Stimulated activated CD8-positive, alpha-beta memory T cell treated with anti-CD3 and anti-CD28 coated beads, Interleukin-4, amount 100 ng/mL, for 48 hours (primary cell): ENCODE data around the gene RITA1.

ENCODE experiments used
- DNase-seq: peaks from one replicate; pipeline ENCODE4 v3.0.0-alpha.2; 2020

RITA1 gene

GRCh38 chr12:113154351-113154973 is 31.1 kb upstream of the RITA1 start:
- no peak for DNase-seq

GRCh38 chr12:113155060-113155459 is 30.5 kb upstream of the RITA1 start:
- no peak for DNase-seq

DNA sequence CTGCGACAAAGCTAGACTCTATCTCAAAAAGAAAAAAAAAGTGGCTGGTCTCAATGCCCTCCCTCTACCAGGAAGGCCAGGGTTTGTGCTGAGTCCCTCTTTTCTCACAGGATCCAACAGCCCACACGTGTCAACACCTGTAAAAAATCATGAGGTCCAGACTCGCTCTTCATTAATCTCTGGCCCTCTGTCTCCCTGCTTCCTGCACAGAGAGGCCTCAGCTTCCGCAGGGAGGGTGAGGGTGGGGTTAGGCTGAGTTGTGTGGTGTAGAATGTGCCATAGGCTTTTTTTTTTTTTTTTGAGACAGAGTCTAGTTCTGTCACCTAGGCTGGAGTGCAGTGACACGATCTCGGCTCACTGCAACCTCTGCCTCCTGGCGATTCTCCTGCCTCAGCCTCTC is 29.9 kb upstream of the RITA1 start:
- DNase-seq, result no peak

DNA sequence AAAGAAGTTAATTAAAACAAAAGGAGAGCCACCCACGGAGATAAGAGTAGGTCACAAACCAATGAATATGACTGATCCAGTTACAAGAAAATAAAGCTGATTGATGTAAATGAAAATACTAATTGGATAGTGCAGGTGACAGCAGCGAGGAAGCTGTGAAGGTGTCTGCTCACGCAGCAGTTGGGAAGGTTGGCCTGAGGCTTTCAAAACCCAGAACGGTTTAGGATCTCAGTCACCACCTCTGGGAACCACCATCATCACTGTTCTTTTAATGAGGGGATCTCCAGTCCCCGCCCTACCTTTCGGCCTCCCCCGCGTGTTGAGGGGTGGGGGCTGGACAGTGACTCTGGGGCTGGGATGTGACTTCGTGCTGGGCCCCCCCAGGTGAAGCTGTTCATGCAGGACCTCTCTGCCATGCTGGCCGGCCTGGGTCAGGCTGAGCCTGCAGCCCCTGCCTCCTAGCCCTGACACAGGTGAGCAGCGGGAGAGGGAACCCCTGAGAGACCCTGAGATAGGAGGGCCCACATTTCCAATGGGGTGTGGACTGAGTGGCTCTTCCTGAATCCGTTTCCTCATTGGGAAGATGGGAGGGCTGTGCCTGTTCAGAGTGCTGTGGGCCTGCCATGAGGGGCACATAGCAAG is 28.2 kb upstream of the RITA1 start:
- no peak for DNase-seq

DNA sequence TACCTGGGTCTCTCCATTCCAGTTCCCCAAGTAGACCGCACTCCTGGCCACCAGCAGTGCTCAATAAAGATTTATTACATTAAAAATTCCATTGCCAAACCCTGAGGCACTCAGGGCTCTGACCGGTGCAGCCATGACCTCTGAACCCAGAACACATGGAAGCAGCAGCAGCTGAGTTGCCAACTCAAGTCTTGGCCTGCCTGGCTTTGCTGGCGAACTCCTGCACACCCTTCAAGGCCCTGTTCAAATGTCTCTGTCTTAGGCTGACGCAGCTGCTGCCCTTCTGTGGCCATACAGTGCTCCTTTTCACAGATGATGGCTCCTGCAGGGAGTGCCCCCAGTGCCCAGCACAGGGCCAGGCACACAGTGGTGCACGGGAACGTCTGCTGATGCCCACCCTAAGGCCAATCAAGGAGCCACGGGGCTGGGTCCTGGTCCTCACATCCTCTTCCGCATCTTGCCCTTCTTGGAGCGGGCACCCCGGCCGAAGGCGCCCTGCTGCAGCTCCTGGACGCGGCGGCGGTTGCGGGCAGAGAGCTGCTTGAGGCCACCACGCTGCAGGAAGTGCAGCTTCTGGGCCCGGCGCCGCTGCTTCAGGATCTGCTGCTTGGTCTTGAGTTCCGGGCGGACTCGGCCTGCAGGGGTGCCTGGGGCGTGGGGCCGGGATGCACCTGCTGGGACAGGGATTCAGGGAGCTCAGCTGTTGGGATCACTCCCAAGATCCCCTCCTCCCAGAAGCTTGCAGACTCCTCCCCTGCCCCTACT is 26.9 kb upstream of the RITA1 start:
- no peak for DNase-seq

DNA sequence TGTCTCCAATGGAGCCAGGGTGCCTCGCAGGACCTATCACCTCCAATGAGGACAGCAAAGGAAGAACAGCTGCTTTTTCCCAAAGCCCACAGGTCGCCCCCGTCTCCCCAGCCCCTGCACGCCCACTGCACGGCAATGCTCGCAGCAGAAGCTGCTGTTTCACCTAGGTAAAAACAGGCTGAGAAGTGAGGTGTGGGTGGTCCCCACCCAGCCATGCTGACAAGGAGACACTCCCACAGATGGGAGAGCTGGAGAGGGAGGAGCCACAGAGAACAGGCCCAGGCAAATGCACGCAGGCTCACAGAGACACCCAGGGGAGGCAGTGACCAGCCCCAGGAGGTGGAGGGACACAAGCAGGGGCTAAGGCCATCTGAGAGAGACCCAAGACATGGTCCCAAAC is 25.6 kb upstream of the RITA1 start:
- DNase-seq, result no peak

DNA sequence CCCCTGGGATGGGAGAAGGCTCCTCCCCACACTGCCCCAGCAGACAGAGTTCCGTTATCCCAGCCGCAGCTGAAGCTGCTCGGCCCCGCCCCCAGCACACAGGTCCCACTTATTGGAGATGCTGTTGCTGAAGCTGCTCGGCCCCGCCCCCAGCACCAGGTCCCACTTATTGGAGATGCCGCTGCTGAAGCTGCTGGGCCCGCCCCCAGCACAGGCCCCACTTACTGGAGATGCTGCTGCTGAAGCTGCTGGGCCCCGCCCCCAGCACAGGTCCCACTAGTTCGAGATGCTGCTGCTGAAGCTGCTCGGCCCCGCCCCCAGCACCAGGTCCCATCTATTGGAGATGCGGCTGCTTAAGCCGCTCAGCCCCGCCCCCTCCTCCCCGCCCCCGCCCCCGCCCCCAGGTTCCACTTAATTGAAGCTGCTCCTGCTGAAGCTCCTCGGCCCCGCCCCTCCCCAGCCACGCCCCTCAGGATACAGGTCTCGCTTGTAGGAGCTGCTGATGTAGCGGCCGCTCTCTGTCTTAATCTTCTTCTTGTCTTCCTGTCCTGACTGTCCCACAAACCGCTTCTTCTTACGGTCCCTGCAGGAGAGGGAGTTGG is 24.0 kb upstream of the RITA1 start:
- DNase-seq, result peak; percentile 50

DNA sequence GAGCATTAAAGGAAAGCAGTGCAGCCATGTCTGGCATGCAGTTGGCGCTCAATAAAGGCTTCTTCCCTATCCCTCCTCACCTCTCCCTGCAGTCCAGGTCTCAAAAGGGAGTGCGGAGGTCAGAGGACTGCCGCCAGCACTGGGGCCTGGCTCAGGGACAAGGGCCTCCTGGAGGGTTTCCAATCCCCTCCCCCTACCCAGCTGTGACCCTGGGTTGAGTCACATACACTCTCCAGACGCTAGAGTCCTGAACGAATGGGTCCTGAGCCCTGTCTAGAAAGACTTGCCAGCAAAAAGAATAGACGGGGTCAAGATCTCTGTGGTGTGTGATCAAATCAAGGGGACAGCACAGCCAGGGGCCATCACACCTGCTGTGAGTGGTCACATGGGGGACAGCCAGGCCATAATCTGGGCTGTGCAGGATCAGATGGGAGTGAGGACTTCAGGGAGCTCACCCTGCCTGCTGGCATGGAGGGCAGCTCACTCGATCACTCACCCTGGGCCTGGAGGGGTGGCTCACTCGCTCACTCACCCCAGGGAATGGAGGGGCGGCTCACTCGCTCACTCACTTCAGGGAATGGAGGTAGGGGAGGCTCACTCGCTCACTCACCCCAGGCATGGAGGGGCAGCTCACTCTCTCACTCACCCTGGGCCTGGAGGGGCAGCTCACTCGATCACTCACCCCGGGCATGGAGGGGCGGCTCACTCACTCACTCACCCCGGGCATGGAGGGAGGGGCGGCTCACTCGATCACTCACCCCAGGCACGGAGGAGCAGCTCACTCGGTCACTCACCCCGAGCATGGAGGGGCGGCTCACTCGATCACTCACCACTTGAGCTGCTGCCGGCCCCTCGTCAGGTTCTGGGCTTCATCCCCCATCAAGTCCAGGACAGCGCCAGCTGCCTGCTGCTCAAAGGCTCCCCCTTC is 23.2 kb upstream of the RITA1 start:
- no peak for DNase-seq

DNA sequence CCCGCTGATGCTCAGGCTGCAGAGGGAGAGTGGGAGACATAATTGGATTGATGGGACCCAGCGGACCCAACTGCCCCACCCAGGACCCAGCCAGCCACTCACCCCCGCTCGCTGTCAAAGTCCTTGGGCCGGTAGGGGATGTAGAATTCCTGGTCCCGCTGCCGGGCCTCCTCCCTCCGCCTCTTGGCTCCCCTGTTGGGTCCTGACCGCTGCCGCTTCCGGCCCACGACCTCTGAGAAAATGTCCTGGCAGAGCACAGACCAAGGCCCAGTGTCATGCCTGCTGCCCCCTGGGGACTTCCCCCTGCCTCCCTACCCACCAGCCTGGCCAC is 22.5 kb upstream of the RITA1 start:
- no peak for DNase-seq

- no peak for DNase-seq
Measured at GRCh38 chr12:113164014-113164413, 21.5 kb upstream of the RITA1 start.

DNA sequence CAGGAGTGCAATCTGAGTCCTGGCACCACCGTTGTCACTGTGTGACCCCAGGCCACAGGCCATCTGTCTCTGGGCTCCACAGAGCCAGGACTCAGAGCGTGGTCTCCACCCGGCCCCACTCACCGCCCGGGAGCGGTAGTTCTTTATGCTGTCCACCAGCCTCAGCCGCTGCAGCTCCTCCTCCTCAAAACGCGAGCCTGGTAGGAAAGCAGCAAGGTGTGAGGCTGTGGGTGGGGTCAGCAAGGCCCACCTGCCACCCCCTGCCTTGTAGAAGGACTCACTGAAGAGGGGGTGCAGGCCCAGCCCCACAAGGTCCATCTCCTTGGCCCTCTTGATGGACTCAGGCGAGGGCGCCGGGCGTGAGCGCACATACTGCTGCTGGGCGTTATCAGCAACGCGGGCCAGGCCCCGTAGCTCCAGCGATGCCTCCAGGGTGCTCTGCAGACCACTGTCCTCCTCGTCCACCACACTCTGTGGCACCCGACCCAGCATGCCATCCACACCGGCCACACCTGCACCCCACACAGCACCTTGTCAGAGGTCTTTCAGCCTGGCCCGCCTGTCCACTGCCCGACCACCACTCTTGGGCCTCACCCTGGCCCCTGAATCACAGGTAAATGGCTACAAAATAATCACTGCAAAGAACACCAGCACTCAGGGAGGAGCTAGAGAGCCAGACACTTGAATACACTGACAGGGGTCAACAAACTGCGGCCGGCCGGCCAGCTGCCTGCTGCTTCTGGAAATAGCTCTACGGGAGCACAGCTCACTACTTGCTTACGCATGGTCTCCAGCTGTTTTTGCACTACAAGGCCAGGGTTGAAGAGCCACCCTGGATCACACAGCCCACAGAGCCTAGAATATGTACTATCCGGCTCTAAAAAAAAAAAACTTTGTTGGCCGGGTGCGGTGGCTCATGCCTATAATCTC is 19.7 kb upstream of the RITA1 start:
- no peak for DNase-seq

DNA sequence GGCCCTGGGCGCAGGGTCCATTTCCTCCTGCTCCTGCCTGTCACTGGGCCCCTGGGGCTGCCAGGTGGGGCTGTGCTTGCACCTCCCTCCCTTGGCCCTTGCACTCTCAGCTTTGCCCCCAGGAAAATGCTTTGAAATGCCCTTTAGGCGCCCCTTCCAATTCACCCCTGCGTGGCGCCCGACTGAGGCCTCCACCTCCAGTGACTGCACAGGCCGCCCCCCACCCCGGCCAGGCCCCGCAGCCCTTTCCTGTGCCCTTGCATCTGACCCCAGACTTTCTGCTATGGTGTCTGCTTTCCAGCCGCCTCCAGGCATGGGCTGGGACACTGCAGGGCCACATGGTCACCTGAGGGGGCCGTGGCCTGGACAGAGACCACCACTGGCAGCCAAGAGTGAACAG is 17.7 kb upstream of the RITA1 start:
- DNase-seq, result no peak

GRCh38 chr12:113169697-113170096 is 15.8 kb upstream of the RITA1 start:
- no peak for DNase-seq

DNA sequence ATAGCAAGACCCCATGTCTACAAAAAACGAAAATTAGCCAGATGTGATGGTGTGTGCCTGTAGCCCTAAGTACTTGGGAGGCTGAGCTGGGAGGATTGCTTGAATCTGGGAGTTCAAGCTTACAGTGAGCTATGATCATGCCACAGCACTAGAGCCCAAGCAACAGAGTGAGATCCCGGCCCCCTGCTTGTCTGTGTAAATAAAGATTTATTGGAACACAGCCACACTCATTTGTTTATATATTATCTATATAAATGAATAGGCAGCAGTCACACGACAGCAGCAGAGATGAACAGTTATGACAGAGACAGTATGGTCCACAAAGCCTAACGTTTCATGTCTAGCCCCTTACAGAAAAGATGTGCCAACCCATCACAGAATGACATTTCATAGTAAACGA is 15.1 kb upstream of the RITA1 start:
- no peak for DNase-seq

GRCh38 chr12:113170926-113171325 is 14.6 kb upstream of the RITA1 start:
- DNase-seq, result no peak

GRCh38 chr12:113171543-113171942 is 14.0 kb upstream of the RITA1 start:
- DNase-seq, result no peak

DNA sequence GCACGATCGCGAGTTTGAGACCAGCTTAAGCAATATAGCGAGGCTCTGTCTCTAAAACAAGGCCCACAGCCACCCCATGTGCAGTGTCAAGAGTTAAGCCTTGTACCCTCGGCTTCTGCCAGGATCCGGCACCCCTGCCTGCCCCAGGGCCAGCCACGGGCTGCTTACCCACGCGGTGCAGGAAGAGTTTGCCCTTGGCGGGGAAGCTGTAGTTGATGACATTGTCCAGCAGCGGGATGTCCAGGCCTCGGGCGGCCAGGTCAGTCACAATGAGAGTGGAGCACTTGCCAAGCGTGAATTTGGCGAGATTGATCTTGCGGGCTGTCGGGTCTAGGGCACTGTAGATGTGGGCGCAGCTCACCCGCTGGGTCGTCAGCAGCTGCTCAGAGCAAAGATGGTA is 13.3 kb upstream of the RITA1 start:
- DNase-seq, result no peak

GRCh38 chr12:113173081-113173698 is 12.3 kb upstream of the RITA1 start:
- DNase-seq, result no peak

DNA sequence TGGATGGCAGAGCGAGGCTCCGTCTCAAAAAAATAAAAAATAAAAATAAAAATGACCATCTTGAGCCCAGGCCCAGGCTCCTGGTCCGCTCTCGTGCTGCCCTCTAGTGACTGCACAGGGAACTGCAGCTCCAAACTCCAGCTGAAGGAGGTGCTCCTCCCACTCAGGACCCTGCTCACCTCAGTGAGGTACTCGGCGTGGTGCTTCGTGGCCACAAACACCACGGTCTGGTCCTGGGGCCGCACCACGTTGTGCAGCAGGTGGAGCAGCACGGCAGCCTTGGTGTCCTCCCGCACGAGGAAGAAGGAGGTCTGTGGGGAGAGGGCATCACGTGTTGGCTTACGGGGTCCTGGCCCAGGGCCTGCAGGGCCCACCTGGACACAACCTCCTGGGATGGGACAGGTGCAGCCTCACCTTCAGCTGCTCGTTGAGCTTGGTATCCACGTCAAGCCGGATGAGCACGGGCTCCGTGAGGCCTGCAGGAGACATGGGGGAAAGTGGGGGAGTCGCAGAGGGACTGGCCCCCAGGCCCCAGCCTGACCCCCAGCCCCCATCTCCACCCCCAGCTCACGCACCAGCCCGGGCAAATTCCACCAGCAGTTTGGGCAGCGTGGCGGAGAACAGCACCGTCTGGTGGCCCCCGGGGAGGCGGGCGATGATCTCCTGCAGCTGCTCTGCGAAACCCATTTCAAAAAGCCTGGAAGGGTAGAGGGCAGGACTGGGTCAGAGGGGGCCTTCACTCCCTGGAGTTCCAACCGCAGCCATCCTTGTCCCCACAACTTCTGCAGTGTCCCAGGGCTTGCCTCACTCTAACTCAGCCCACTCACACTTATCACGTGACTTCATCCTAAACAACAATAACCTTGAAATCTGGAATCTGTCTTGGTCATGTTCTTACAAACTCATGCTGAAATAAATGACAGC is 10.8 kb upstream of the RITA1 start:
- DNase-seq, result peak; percentile 93

- no peak for DNase-seq
Measured at GRCh38 chr12:113179023-113179422, 6.5 kb upstream of the RITA1 start.
